WERI-Rb-1 (cell line): ENCODE data around the gene TXNDC5.
A peak's percentile ranks its signal among the peaks of the same experiment; 100 is the strongest.

Experiments
- DNase-seq: peaks from one replicate; pipeline ENCODE4 v3.0.0-alpha.2; 2020
- H3K27ac ChIP-seq: fragments of 250-450 bp; sonication (Bioruptor Pico); 2 replicates; pipeline ENCODE4 v1.5.1; 2020; ENCODE audit warnings: mild to moderate bottlenecking, moderate library complexity
- H3K27me3 ChIP-seq: fragments of 250-450 bp; sonication (Bioruptor Pico); 2 replicates; pipeline ENCODE4 v1.5.1; 2021; ENCODE audit warnings: mild to moderate bottlenecking, low read depth, moderate library complexity; ENCODE audit not compliant: insufficient read depth, severe bottlenecking
- H3K36me3 ChIP-seq: fragments of 250-450 bp; sonication (Bioruptor Pico); 2 replicates; pipeline ENCODE4 v1.5.1; 2020; ENCODE audit warnings: mild to moderate bottlenecking, moderate library complexity
- H3K4me3 ChIP-seq: 2 replicates; pipeline ENCODE4 v1.5.1; 2011; ENCODE audit warnings: low read depth, mild to moderate bottlenecking, control low read depth, low read length
- H3K9me3 ChIP-seq: fragments of 250-450 bp; sonication (Bioruptor Pico); 2 replicates; pipeline ENCODE4 v1.5.1; 2021; ENCODE audit warnings: mild to moderate bottlenecking, moderate library complexity; ENCODE audit not compliant: severe bottlenecking
- TF ChIP-seq, protein P1 (sequence below): IDR thresholded peaks from 2 replicates; pipeline ENCODE4 v1.5.1; 2011; ENCODE audit warnings: low read depth, mild to moderate bottlenecking, control low read depth, inconsistent platforms, low read length

Gene TXNDC5

GRCh38 chr6:7910654-7911344 lies at the start of gene TXNDC5:
TSS of gene TXNDC5 (minus strand) at chr6:7910788. CDS start at chr6:7910776, 12 bp downstream.
- peak; percentile 90 for DNase-seq
- Histone ChIP-seq H3K4me3 (peak within 1 kb of the TSS; percentile 84), H3K27me3 (no peaks in the 10 kb centered on the region), H3K9me3 (peaks cover 2% of the 10 kb centered on the region), H3K27ac (peak within 1 kb of the TSS; percentile 74), H3K36me3 (peaks cover 5% of the 10 kb centered on the region)
- TF ChIP-seq, protein P1, sequence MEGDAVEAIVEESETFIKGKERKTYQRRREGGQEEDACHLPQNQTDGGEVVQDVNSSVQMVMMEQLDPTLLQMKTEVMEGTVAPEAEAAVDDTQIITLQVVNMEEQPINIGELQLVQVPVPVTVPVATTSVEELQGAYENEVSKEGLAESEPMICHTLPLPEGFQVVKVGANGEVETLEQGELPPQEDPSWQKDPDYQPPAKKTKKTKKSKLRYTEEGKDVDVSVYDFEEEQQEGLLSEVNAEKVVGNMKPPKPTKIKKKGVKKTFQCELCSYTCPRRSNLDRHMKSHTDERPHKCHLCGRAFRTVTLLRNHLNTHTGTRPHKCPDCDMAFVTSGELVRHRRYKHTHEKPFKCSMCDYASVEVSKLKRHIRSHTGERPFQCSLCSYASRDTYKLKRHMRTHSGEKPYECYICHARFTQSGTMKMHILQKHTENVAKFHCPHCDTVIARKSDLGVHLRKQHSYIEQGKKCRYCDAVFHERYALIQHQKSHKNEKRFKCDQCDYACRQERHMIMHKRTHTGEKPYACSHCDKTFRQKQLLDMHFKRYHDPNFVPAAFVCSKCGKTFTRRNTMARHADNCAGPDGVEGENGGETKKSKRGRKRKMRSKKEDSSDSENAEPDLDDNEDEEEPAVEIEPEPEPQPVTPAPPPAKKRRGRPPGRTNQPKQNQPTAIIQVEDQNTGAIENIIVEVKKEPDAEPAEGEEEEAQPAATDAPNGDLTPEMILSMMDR, result no peak

DNA sequence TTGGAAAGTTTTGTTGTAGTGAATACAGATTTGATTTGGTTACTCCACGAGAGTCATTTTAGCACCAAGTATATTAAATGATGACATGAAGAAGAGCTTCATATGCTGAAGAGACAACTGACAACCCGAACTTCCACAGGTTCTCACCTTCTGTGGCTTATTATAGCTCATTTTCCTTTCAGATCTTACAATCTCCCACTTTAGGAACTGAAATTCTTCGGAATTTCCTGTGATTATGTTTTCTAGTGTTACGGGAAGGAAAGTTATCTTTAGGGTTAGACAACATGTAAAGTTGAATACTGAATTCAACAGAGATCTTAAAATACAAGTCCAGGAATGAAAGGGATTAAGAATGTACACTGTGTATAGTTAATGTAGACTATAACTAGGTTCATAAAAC lies 49.6 kb upstream of the TXNDC5 start:
- H3K27ac ChIP-seq, result no peak overlapping the region
- no peaks in the 10 kb centered on the region for H3K36me3 ChIP-seq
- DNase-seq, result no peak
- no peak overlapping the region for H3K4me3 ChIP-seq
- TF ChIP-seq, protein P1, result no peak
- H3K9me3 ChIP-seq, result no peaks in the 10 kb centered on the region
- no peaks in the 10 kb centered on the region for H3K27me3 ChIP-seq

- TF ChIP-seq, protein P1, result no peak
- no peak overlapping the region for H3K4me3 ChIP-seq
- DNase-seq, result no peak
- no peaks in the 10 kb centered on the region for H3K27me3 ChIP-seq
- H3K27ac ChIP-seq, result no peak overlapping the region
- H3K9me3 ChIP-seq, result no peaks in the 10 kb centered on the region
- H3K36me3 ChIP-seq, result no peaks in the 10 kb centered on the region
These were observed 48.9 kb upstream of the TXNDC5 start for GRCh38 chr6:7959453-7959852.

DNA sequence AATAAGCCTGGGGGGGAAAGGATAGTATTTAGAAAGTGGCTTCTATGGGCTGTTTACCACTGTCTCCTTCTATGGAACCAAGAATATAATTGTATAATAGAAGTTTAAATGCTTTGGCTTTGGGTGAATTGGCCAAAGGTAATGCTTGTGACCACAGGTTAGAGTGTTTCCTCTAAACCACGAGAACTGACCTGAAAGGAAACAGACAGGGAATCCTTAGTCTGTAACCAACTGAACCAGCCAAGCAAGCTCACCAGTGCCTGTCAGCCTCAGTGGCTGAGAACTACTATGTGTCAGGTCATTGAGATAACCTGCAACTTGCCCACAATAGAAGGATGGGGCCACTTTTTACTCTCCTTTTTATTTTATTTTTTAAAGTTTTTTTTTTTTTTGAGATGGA lies 47.9 kb upstream of the TXNDC5 start:
- DNase-seq, result no peak
- Histone ChIP-seq H3K4me3 (no peak overlapping the region), H3K9me3 (no peaks in the 10 kb centered on the region), H3K27me3 (no peaks in the 10 kb centered on the region), H3K27ac (no peak overlapping the region), H3K36me3 (no peaks in the 10 kb centered on the region)
- TF ChIP-seq, protein P1, result no peak

- Histone ChIP-seq H3K27me3 (no peaks in the 10 kb centered on the region), H3K27ac (no peak overlapping the region), H3K4me3 (no peak overlapping the region), H3K9me3 (no peaks in the 10 kb centered on the region), H3K36me3 (no peaks in the 10 kb centered on the region)
- TF ChIP-seq, protein P1, result no peak
- no peak for DNase-seq
These were observed 45.7 kb upstream of the TXNDC5 start for GRCh38 chr6:7956257-7956656.
